Naive thymus-derived CD4-positive, alpha-beta T cell (primary cell): ENCODE data around the gene PIP4K2A. TPM values are rescaled to one million over a fixed set of nuclear protein-coding genes. Genes with fewer than 3 reads are reported as not detected.

Experiments used
- ATAC-seq: fragments of 150-1000 bp; cut with Tn5 transposase; 2 replicates; pipeline ENCODE4 v1.10.0; 2021; ENCODE audit warnings: mild to moderate bottlenecking, moderate library complexity
- CTCF ChIA-PET: fragments of 350-600 bp; sonication (Branson Sonifier 250); formaldehyde crosslinking; loops from one replicate; lab custom pipeline; 2021; ENCODE audit warnings: antibody characterized with exemption; lab: Charles Lee
- POLR2A ChIA-PET: fragments of 350-600 bp; sonication (Branson Sonifier 250); formaldehyde crosslinking; loops from one replicate; lab custom pipeline; 2021; ENCODE audit warnings: antibody characterized with exemption, inconsistent platforms; lab: Charles Lee
- DNase-seq, 9 donors: peaks; one replicate each; pipeline versions ENCODE4 v3.0.0 to v3.0.0-alpha.2; 2020 to 2022; ENCODE audit warnings: mixed read lengths in 1 of 9
- H3K27ac ChIP-seq: one replicate; pipeline ENCODE4 v1.7.0; 2013; ENCODE audit warnings: mild to moderate bottlenecking, low read depth, low read length, moderate library complexity
- H3K27me3 ChIP-seq, 2 donors: one replicate each; pipeline ENCODE4 v1.7.0; 2013; ENCODE audit warnings: low read length in 2 of 2, mild to moderate bottlenecking in 2 of 2, moderate library complexity in 2 of 2; ENCODE audit not compliant: control insufficient read depth in 2 of 2, insufficient read depth in 2 of 2
- H3K36me3 ChIP-seq, 3 experiments: 1 replicate in 2 of 3; 2 replicates in 1 of 3; pipeline ENCODE4 v1.7.0; 2013; ENCODE audit warnings: low read length in 3 of 3, mild to moderate bottlenecking in 3 of 3, moderate library complexity in 1 of 3; ENCODE audit not compliant: insufficient read depth in 3 of 3, control insufficient read depth in 2 of 3
- H3K4me1 ChIP-seq, 2 donors: one replicate each; pipeline ENCODE4 v1.7.0; 2013; ENCODE audit warnings: low read length in 2 of 2, mild to moderate bottlenecking in 2 of 2, moderate library complexity in 1 of 2; ENCODE audit not compliant: control insufficient read depth in 2 of 2, insufficient read depth in 2 of 2
- H3K4me3 ChIP-seq: 2 replicates; pipeline ENCODE4 v1.7.0; 2013; ENCODE audit warnings: mild to moderate bottlenecking, low read length
- H3K9me3 ChIP-seq, 3 experiments: 1 replicate in 2 of 3; 2 replicates in 1 of 3; pipeline ENCODE4 v1.7.0; 2013; ENCODE audit warnings: low read length in 3 of 3; ENCODE audit not compliant: control insufficient read depth in 2 of 3
- H3K27ac Mint-ChIP-seq, 9 donors: one replicate each; pipeline ENCODE4 v1.8.0; 2020 to 2022; ENCODE audit warnings: mixed read lengths in 9 of 9, mild to moderate bottlenecking in 8 of 9, moderate library complexity in 5 of 9, inconsistent platforms in 2 of 9
- H3K27me3 Mint-ChIP-seq, 5 donors: one replicate each; pipeline ENCODE4 v1.8.0; 2021 to 2022; ENCODE audit warnings: mixed read lengths in 5 of 5, mild to moderate bottlenecking in 1 of 5
- H3K36me3 Mint-ChIP-seq, 5 donors: one replicate each; pipeline ENCODE4 v1.8.0; 2020 to 2022; ENCODE audit warnings: mixed read lengths in 5 of 5, mild to moderate bottlenecking in 3 of 5, inconsistent platforms in 1 of 5
- H3K4me1 Mint-ChIP-seq, 7 donors: one replicate each; pipeline ENCODE4 v1.8.0; 2020 to 2022; ENCODE audit warnings: mixed read lengths in 7 of 7, mild to moderate bottlenecking in 3 of 7, inconsistent platforms in 1 of 7
- H3K4me3 Mint-ChIP-seq, 10 donors: one replicate each; pipeline ENCODE4 v1.8.0; 2020 to 2022; ENCODE audit warnings: mild to moderate bottlenecking in 10 of 10, mixed read lengths in 10 of 10, moderate library complexity in 6 of 10, inconsistent platforms in 2 of 10
- H3K9me3 Mint-ChIP-seq, 11 donors: one replicate each; pipeline ENCODE4 v1.8.0; 2020 to 2022; ENCODE audit warnings: mixed read lengths in 11 of 11, mild to moderate bottlenecking in 4 of 11, inconsistent platforms in 1 of 11, moderate library complexity in 1 of 11
- intact Hi-C, 2 donors: fragments of 100-400 bp; cut with micrococcal nuclease; formaldehyde crosslinking; loops; one replicate each; pipeline ENCODE4 v1.15.1; 2023
- polyA plus RNA-seq, 2 donors: library from polyadenylated mRNA; unstranded; fragments of 300-500 nt; fragmentation: Illumina TruSeq; gene quantifications; one replicate each; pipeline ENCODE4 v1.2.3, GENCODE V29; 2021
- total RNA-seq, 6 experiments: library from RNA in 5 of 6; stranded (reverse) in 5 of 6; gene quantifications; 1 replicate in 5 of 6; 2 replicates in 1 of 6; pipeline ENCODE4 v1.2.3 and lab custom pipeline; 2021 to 2026

PIP4K2A gene
- total and polyA plus RNA-seq, 7 experiments from 2014 or later: 40.9 to 152 (median 134) TPM

GRCh38 chr10:22716943-22717342, 2.6 kb upstream of the PIP4K2A start:
- CTCF ChIA-PET: no interaction called here
- H3K9me3 ChIP-seq: no peaks in the 10 kb centered on the region
- peaks cover 0 to 3% (median 2%) of the 10 kb centered on the region in 5 donors for H3K36me3 Mint-ChIP-seq
- no peak overlapping the region for H3K4me3 ChIP-seq
- peak overlapping the region in 4 of 9 donors; percentile 3 to 31 (median 24) for H3K27ac Mint-ChIP-seq
- intact Hi-C loops: loop anchor here (10.0 kb wide), 6 partner anchors 268 to 1182 kb away; partner anchors contain the start of genes BMI1 (in 1 of the 2), MLLT10 (in 1 of the 2) and OTUD1 (in 1 of the 2)
- peaks cover 0 to 6% (median 0%) of the 10 kb centered on the region in 5 donors for H3K27me3 Mint-ChIP-seq
- no peaks in the 10 kb centered on the region for H3K9me3 Mint-ChIP-seq
- ATAC-seq (no peak), DNase-seq (no peak)
- H3K36me3 ChIP-seq: peaks cover 0 to 5% (median 0%) of the 10 kb centered on the region in 3 experiments
- H3K4me3 Mint-ChIP-seq: peak overlapping the region in 1 of 10 donors; percentile 56
- peaks cover 7 to 8% of the 10 kb centered on the region in 2 donors for H3K4me1 ChIP-seq
- H3K27ac ChIP-seq: no peak overlapping the region
- H3K27me3 ChIP-seq: no peaks in the 10 kb centered on the region
- peaks cover 9 to 20% (median 14%) of the 10 kb centered on the region in 7 donors for H3K4me1 Mint-ChIP-seq
- POLR2A ChIA-PET: interaction anchor here (4.9 kb wide), 1 partner anchor 58 kb away, joined by 71 read pairs; no protein-coding TSS in a partner anchor

GRCh38 chr10:22715290-22715625, 880 bp upstream of the PIP4K2A start:
- Mint-ChIP-seq H3K9me3 (no peaks in the 10 kb centered on the region), H3K27me3 (peaks cover 0 to 6% (median 0%) of the 10 kb centered on the region in 5 donors), H3K36me3 (peaks cover 0 to 8% (median 3%) of the 10 kb centered on the region in 5 donors), H3K27ac (peak overlapping the region; percentile 81 to 92 (median 88)), H3K4me1 (peaks cover 19 to 34% (median 29%) of the 10 kb centered on the region in 7 donors), H3K4me3 (peak overlapping the region; percentile 74 to 94 (median 84))
- Histone ChIP-seq H3K9me3 (no peaks in the 10 kb centered on the region), H3K27me3 (no peaks in the 10 kb centered on the region), H3K27ac (peak overlapping the region; percentile 77), H3K36me3 (peaks cover 0 to 5% (median 0%) of the 10 kb centered on the region in 3 experiments), H3K4me1 (peaks cover 12 to 17% of the 10 kb centered on the region in 2 donors), H3K4me3 (peak overlapping the region; percentile 63)
- intact Hi-C loops: loop anchor here (2.0 to 10.0 kb wide), 8 partner anchors 14 to 1180 kb away; partner anchors contain the start of genes BMI1 (in 1 of the 2), DNAJC1 (in 1 of the 2), MLLT10 (in 1 of the 2) and OTUD1 (in 1 of the 2)
- no peak for DNase-seq
- POLR2A ChIA-PET: interaction anchor here (1.0 to 4.9 kb wide), 7 partner anchors 19 to 98 kb away, joined by 3 to 71 read pairs (median 4); no protein-coding TSS in a partner anchor
- no peak for ATAC-seq
- CTCF ChIA-PET: interaction anchor here (1.2 kb wide), 1 partner anchor 60 kb away, joined by 4 read pairs; no protein-coding TSS in a partner anchor

GRCh38 chr10:22713853-22714478, 412 bp downstream of the PIP4K2A start:
- CTCF ChIA-PET: interaction anchor here (1.1 to 2.0 kb wide), 2 partner anchors 23 to 58 kb away, joined by 3 to 7 read pairs; no protein-coding TSS in a partner anchor
- Histone ChIP-seq H3K36me3 (peaks cover 0 to 5% (median 0%) of the 10 kb centered on the region in 3 experiments), H3K27me3 (no peaks in the 10 kb centered on the region), H3K4me1 (peaks cover 18 to 29% of the 10 kb centered on the region in 2 donors), H3K9me3 (no peaks in the 10 kb centered on the region), H3K27ac (peak overlapping the region; percentile 84), H3K4me3 (peak overlapping the region; percentile 89)
- Mint-ChIP-seq H3K27me3 (peaks cover 0 to 6% (median 0%) of the 10 kb centered on the region in 5 donors), H3K9me3 (no peaks in the 10 kb centered on the region), H3K4me3 (peak overlapping the region; percentile 78 to 97 (median 88)), H3K27ac (peak overlapping the region in 7 of 9 donors; percentile 67 to 89 (median 83)), H3K36me3 (peaks cover 0 to 10% (median 3%) of the 10 kb centered on the region in 5 donors), H3K4me1 (peaks cover 31 to 46% (median 40%) of the 10 kb centered on the region in 7 donors)
- DNase-seq: peak in 5 of 9 donors; percentile 37 to 56 (median 48)
- POLR2A ChIA-PET: interaction anchor here (0.7 to 4.9 kb wide), 15 partner anchors 19 to 271 kb away, joined by 3 to 71 read pairs (median 7); no protein-coding TSS in a partner anchor
- peak; percentile 52 for ATAC-seq
- intact Hi-C loops: loop anchor here (1.0 to 10.0 kb wide), 20 partner anchors 13 to 1179 kb away; partner anchors contain the start of genes DNAJC1 (in 2 of the 2), BMI1 (in 1 of the 2), COMMD3 (in 1 of the 2) and MLLT10 (in 1 of the 2)

GRCh38 chr10:22712956-22713852, 1.2 kb downstream of the PIP4K2A start:
- H3K27me3 Mint-ChIP-seq: peaks cover 0 to 6% (median 0%) of the 10 kb centered on the region in 5 donors
- H3K27ac Mint-ChIP-seq: peak overlapping the region; percentile 65 to 93 (median 89)
- peaks cover 3 to 16% (median 4%) of the 10 kb centered on the region in 5 donors for H3K36me3 Mint-ChIP-seq
- H3K9me3 Mint-ChIP-seq: peaks cover 0 to 1% (median 0%) of the 10 kb centered on the region in 11 donors
- DNase-seq: peak in 8 of 9 donors; percentile 34 to 56 (median 42)
- peaks cover 38 to 53% (median 48%) of the 10 kb centered on the region in 7 donors for H3K4me1 Mint-ChIP-seq
- Histone ChIP-seq H3K27ac (peak overlapping the region; percentile 84), H3K9me3 (no peaks in the 10 kb centered on the region), H3K4me1 (peaks cover 26 to 37% of the 10 kb centered on the region in 2 donors), H3K27me3 (no peaks in the 10 kb centered on the region), H3K4me3 (peak overlapping the region; percentile 89), H3K36me3 (peaks cover 0 to 5% (median 0%) of the 10 kb centered on the region in 3 experiments)
- intact Hi-C loops: loop anchor here (1.0 to 10.0 kb wide), 13 partner anchors 46 to 1178 kb away; partner anchors contain the start of genes BMI1 (in 1 of the 2), COMMD3 (in 1 of the 2), DNAJC1 (in 1 of the 2) and MLLT10 (in 1 of the 2)
- ATAC-seq: peak; percentile 17
- CTCF ChIA-PET: interaction anchor here (0.6 to 2.0 kb wide), 8 partner anchors 12 to 284 kb away, joined by 3 to 7 read pairs (median 4); no protein-coding TSS in a partner anchor
- POLR2A ChIA-PET: interaction anchor here (0.7 to 4.9 kb wide), 22 partner anchors 9 to 272 kb away, joined by 3 to 71 read pairs (median 6); no protein-coding TSS in a partner anchor
- peak overlapping the region; percentile 80 to 97 (median 92) for H3K4me3 Mint-ChIP-seq

- H3K4me1 Mint-ChIP-seq: peaks cover 45 to 61% (median 56%) of the 10 kb centered on the region in 7 donors
- peak overlapping the region; percentile 65 to 93 (median 89) for H3K27ac Mint-ChIP-seq
- Histone ChIP-seq H3K27me3 (no peaks in the 10 kb centered on the region), H3K9me3 (no peaks in the 10 kb centered on the region), H3K4me3 (peak overlapping the region; percentile 89), H3K36me3 (peaks cover 0 to 5% (median 0%) of the 10 kb centered on the region in 3 experiments), H3K27ac (peak overlapping the region; percentile 84), H3K4me1 (peaks cover 34 to 45% of the 10 kb centered on the region in 2 donors)
- no peak for DNase-seq
- H3K4me3 Mint-ChIP-seq: peak overlapping the region; percentile 80 to 97 (median 92)
- H3K36me3 Mint-ChIP-seq: peaks cover 3 to 21% (median 11%) of the 10 kb centered on the region in 5 donors
- CTCF ChIA-PET: interaction anchor here (1.0 to 2.0 kb wide), 6 partner anchors 13 to 108 kb away, joined by 3 to 7 read pairs (median 4); no protein-coding TSS in a partner anchor
- peaks cover 0 to 3% (median 0%) of the 10 kb centered on the region in 11 donors for H3K9me3 Mint-ChIP-seq
- POLR2A ChIA-PET: interaction anchor here (0.7 to 4.9 kb wide), 18 partner anchors 8 to 273 kb away, joined by 3 to 71 read pairs (median 6); no protein-coding TSS in a partner anchor
- H3K27me3 Mint-ChIP-seq: peaks cover 0 to 1% (median 0%) of the 10 kb centered on the region in 5 donors
- intact Hi-C loops: loop anchor here (5.0 to 10.0 kb wide), 12 partner anchors 45 to 1178 kb away; partner anchors contain the start of genes BMI1 (in 1 of the 2), COMMD3 (in 1 of the 2), DNAJC1 (in 1 of the 2) and MLLT10 (in 1 of the 2)
- no peak for ATAC-seq
Observed at GRCh38 chr10:22712211-22712955, 2.0 kb downstream of the PIP4K2A start.
